K562 (cell line): ENCODE results near the gene NKG7. TPM values are rescaled to one million over a fixed set of nuclear protein-coding genes. Genes with fewer than 3 reads are reported as not detected.

Experiments
- ARHGAP35 ChIP-seq: fragments of 450-650 bp; IDR thresholded peaks from 2 replicates; pipeline ENCODE4 v1.6.1; 2018; ENCODE audit not compliant: partially characterized antibody
- CBX3 ChIP-seq, 2 experiments: IDR thresholded peaks; 1 replicate in 1 of 2; 2 replicates in 1 of 2; pipeline ENCODE4 v1.6.1; 2012; ENCODE audit warnings: inconsistent platforms in 2 of 2, low read length in 2 of 2, borderline replicate concordance in 1 of 2, control low read depth in 1 of 2
- CC2D1A ChIP-seq: fragments of 450-650 bp; IDR thresholded peaks from 2 replicates; pipeline ENCODE4 v1.6.1; 2017; ENCODE audit warnings: mild to moderate bottlenecking
- E2F6 ChIP-seq, 2 experiments: IDR thresholded peaks; 2 replicates each; pipeline ENCODE4 v1.6.1; 2011; ENCODE audit warnings: borderline replicate concordance in 1 of 2, control low read depth in 1 of 2, low read depth in 1 of 2, low read length in 1 of 2, mild to moderate bottlenecking in 1 of 2, mixed read lengths in 1 of 2, moderate library complexity in 1 of 2; ENCODE audit not compliant: insufficient read depth in 1 of 2, insufficient read length in 1 of 2, poor library complexity in 1 of 2, severe bottlenecking in 1 of 2; ENCODE audit errors: extremely low read depth in 1 of 2
- ESRRB ChIP-seq: fragments of 250-450 bp; sonication (Bioruptor Pico); IDR thresholded peaks from 2 replicates; pipeline ENCODE4 v1.5.0; 2020; ENCODE audit warnings: mild to moderate bottlenecking, moderate library complexity, borderline replicate concordance
- FOXP4 ChIP-seq: sonication (generic); formaldehyde crosslinking; IDR thresholded peaks from 2 replicates; pipeline ENCODE4 v1.8.0; 2022; ENCODE audit warnings: mild to moderate bottlenecking, missing genetic modification reagents, borderline replicate concordance
- GTF2A2 ChIP-seq: IDR thresholded peaks from 2 replicates; pipeline ENCODE4 v1.6.1; 2016; ENCODE audit warnings: mild to moderate bottlenecking, missing genetic modification characterization, missing compliant biosample characterization
- HSF4 ChIP-seq: fragments of 250-450 bp; sonication (Bioruptor Pico); IDR thresholded peaks from 2 replicates; pipeline ENCODE4 v2.1.2; 2022; ENCODE audit warnings: mild to moderate bottlenecking, moderate library complexity, borderline replicate concordance
- IFI16 ChIP-seq: fragments of 250-450 bp; sonication (Bioruptor Pico); IDR thresholded peaks from 2 replicates; pipeline ENCODE4 v2.1.2; 2022; ENCODE audit warnings: mild to moderate bottlenecking, inconsistent platforms
- LEF1 ChIP-seq: fragments of 450-650 bp; IDR thresholded peaks from 2 replicates; pipeline ENCODE4 v1.6.1; 2016; ENCODE audit warnings: mild to moderate bottlenecking
- MCM3 ChIP-seq: fragments of 450-650 bp; IDR thresholded peaks from 2 replicates; pipeline ENCODE4 v1.6.1; 2016
- MED1 ChIP-seq: sonication (generic); formaldehyde crosslinking; IDR thresholded peaks from 2 replicates; pipeline ENCODE4 v1.8.1; 2023; ENCODE audit warnings: missing genetic modification reagents, borderline replicate concordance
- MYNN ChIP-seq, 2 experiments: sonication (generic); formaldehyde crosslinking in 1 of 2; IDR thresholded peaks; 2 replicates each; pipeline versions ENCODE4 v1.5.0 to v1.6.1; 2016 to 2020; ENCODE audit warnings: antibody characterized with exemption in 1 of 2, missing genetic modification reagents in 1 of 2
- NR2F6 ChIP-seq: fragments of 450-650 bp; formaldehyde crosslinking; IDR thresholded peaks from 2 replicates; pipeline ENCODE4 v1.4.0; 2020; ENCODE audit warnings: mild to moderate bottlenecking
- PML ChIP-seq: IDR thresholded peaks from 2 replicates; pipeline ENCODE4 v1.6.1; 2012; ENCODE audit warnings: low read length, inconsistent platforms
- PTRF ChIP-seq: fragments of 450-650 bp; IDR thresholded peaks from 2 replicates; pipeline ENCODE4 v1.6.1; 2016; ENCODE audit warnings: mild to moderate bottlenecking, missing genetic modification characterization, missing compliant biosample characterization
- RAD51 ChIP-seq: fragments of 450-650 bp; IDR thresholded peaks from 2 replicates; pipeline ENCODE4 v1.7.1; 2016; ENCODE audit warnings: low read depth, mild to moderate bottlenecking, borderline replicate concordance
- SAP30 ChIP-seq: fragments of 200-600 bp; sonication (generic); IDR thresholded peaks from 2 replicates; pipeline ENCODE4 v1.6.1; 2012; ENCODE audit warnings: borderline replicate concordance, low read depth, mild to moderate bottlenecking, moderate library complexity, low read length, control low read depth, inconsistent platforms; ENCODE audit not compliant: insufficient read depth, poor library complexity, severe bottlenecking
- TFAM ChIP-seq: fragments of 250-450 bp; sonication (Bioruptor Pico); conservative IDR thresholded peaks from 2 replicates; pipeline ENCODE4 v1.5.0; 2021; ENCODE audit warnings: mild to moderate bottlenecking, moderate library complexity
- ZBTB7A ChIP-seq: IDR thresholded peaks from 2 replicates; pipeline ENCODE4 v1.6.1; 2011; ENCODE audit warnings: low read depth, mild to moderate bottlenecking, low read length, moderate library complexity, borderline replicate concordance; ENCODE audit not compliant: control insufficient read depth
- ZFP30 ChIP-seq: fragments of 250-450 bp; sonication (Bioruptor Pico); IDR thresholded peaks from 2 replicates; pipeline ENCODE4 v1.8.0; 2022; ENCODE audit warnings: moderate library complexity, mild to moderate bottlenecking, inconsistent platforms, borderline replicate concordance
- ZFPM2 ChIP-seq: fragments of 250-450 bp; sonication (Bioruptor Pico); IDR thresholded peaks from 2 replicates; pipeline ENCODE4 v1.5.1; 2022; ENCODE audit warnings: mild to moderate bottlenecking
- ZNF699 ChIP-seq: fragments of 250-450 bp; sonication (Bioruptor Pico); IDR thresholded peaks from 2 replicates; pipeline ENCODE4 v1.8.0; 2021; ENCODE audit warnings: mild to moderate bottlenecking, moderate library complexity; ENCODE audit not compliant: insufficient replicate concordance
- ZNF717 ChIP-seq: fragments of 250-450 bp; sonication (Bioruptor Pico); IDR thresholded peaks from 2 replicates; pipeline ENCODE4 v1.5.0; 2021
- ZNF780A ChIP-seq: fragments of 250-450 bp; sonication (Bioruptor Pico); IDR thresholded peaks from 2 replicates; pipeline ENCODE4 v1.5.0; 2021; ENCODE audit warnings: mild to moderate bottlenecking
- ZNF785 ChIP-seq: fragments of 250-450 bp; sonication (Bioruptor Pico); IDR thresholded peaks from 2 replicates; pipeline ENCODE4 v1.4.0; 2020; ENCODE audit warnings: mild to moderate bottlenecking
- polyA plus RNA-seq, 8 experiments: library from polyadenylated mRNA; depleted of rRNA in 4 of 8; stranded (reverse) in 5 of 8; unstranded in 3 of 8; fragments of >200 nt; fragmentation: Nextera tagmentation in 2 of 8; fragmentation: Illumina TruSeq in 1 of 8; extraction: Ambion mirVana in 2 of 8; extraction: Trizol in 1 of 8; gene quantifications; 2 replicates each; pipeline versions ENCODE4 v1.2.1 to v1.2.3, GENCODE V29; 2011 to 2014; ENCODE audit warnings: inconsistent platforms in 1 of 8, missing spikeins in 1 of 8
- total RNA-seq, 7 experiments: library from RNA; depleted of rRNA in 6 of 7; stranded (reverse); fragments of >200 nt in 6 of 7; fragmentation: Illumina TruSeq in 2 of 7; extraction: Trizol in 2 of 7; gene quantifications; 2 replicates each; pipeline versions ENCODE4 v1.2.1 to v1.2.3, GENCODE V29; 2011 to 2021; ENCODE audit warnings: low replicate concordance in 1 of 7

The NKG7 gene
- total and polyA plus RNA-seq, 9 of the 15 experiments (the other 6 are each of a cell fraction or from before 2014, with no cell fraction given) = 0.30 to 0.70 (median 0.51) TPM; not detected in 2

GRCh38 chr19:51368366-51369282 lies 3.8 kb downstream of the NKG7 start, which contains the start of gene CLDND2 (continued):
- TF ChIP-seq ZNF717 (no peak), ESRRB (no peak), ZNF699 (CRISPR knock-in tag) (no peak), IFI16 (no peak), GTF2A2 (tag) (no peak), LEF1 (no peak), PML (no peak), ARHGAP35 (no peak), TFAM (CRISPR knock-in tag) (no peak), CC2D1A (no peak), NR2F6 (CRISPR knock-in tag) (no peak), ZNF785 (CRISPR knock-in tag) (no peak), MYNN (IDR thresholded peaks at IDR 0.05) (no peak), MYNN (CRISPR knock-in tag; IDR thresholded peaks at IDR 0.05) (no peak), ZBTB7A (peak; percentile 64; the same call in 1 of the 2 replicates), E2F6 (IDR thresholded peaks at IDR 0.05; ENCODE audit: borderline replicate concordance in 1 of 2, extremely low read depth in 1 of 2, insufficient read depth in 1 of 2, insufficient read length in 1 of 2, low read depth in 1 of 2, low read length in 1 of 2, poor library complexity in 1 of 2, severe bottlenecking in 1 of 2) (peak in 1 of 2 experiments; percentile 61), PTRF (tag) (no peak), MCM3 (no peak), FOXP4 (no peak), HSF4 (CRISPR knock-in tag) (no peak), ZFPM2 (CRISPR knock-in tag) (no peak), MED1 (CRISPR knock-in tag) (no peak), ZNF780A (CRISPR knock-in tag) (no peak), SAP30 (no peak), ZFP30 (CRISPR knock-in tag) (no peak), CBX3 (IDR thresholded peaks at IDR 0.05; ENCODE audit: borderline replicate concordance in 1 of 2, low read length in 2 of 2) (no peak), RAD51 (no peak)
